ENCODE results near the gene POTEJ.
"Not testable (repeated sequence)": the region's sequence is repeated elsewhere in the genome, so short reads cannot be mapped to it uniquely, and the experiment has no call there.

POTEJ gene

DNA sequence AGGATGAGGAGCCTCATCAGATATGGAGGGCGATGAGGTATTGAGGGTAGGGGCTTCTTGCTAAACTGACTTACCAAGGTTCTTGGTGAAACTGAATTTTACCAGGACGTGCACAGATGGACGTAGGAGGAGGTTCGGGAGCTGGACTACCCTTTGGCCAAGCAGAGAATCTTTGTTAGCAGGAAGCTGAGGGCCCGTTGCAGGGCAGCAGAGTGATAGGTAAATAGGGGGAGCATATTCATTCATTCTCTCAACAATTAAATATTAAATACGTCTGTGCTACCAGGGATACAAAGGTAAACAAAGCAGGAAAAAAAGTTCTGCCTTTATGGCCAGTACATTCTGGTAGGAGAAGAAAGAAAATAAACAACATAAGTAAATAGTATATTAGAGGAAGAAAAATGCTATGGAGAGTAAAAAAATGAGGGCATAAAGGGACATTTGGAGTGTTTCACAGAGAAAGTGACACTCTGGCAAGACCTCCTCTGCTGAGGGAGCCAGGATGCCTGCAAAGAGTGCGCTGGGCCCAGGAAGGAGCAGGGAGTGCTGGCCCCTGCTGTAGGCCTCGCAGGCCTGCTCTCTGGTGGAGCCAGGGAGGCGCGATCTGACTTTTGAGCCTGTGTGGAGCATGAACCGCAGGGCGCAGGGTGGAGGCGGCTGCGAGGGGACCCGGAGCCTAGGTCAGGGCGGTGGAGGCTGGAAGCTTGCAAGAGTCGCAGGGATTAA, 2.8 kb upstream of the POTEJ start:
- not testable (repeated sequence) for DNase-seq

GRCh38 chr2:130609002-130609920, 2.0 kb upstream of the POTEJ start:
- not testable (repeated sequence) for DNase-seq

- not testable (repeated sequence) for DNase-seq
Observed at GRCh38 chr2:130610486-130610885, 754 bp upstream of the POTEJ start.

GRCh38 chr2:130628784-130629475, 17.7 kb downstream of the POTEJ start:
- DNase-seq: not testable (repeated sequence)

DNA sequence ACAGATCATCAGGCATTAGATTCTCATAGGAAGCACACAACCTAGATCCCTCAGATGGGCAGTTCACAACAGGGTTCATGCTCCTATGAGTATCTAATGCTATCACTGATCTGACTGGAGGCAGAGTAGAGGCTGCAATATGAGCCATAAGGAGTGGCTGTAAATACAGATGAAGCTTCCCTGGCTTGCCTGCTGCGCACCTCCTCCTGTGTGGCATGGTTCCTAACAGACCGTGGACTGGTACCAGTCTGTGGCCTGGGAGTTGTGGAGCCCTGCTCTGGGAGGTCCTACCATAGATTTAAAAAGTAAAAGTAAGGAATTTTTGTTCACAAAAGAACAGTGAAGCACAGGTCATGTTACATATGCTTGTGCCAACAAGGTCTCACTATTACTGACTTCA, 27.7 kb downstream of the POTEJ start:
- not testable (repeated sequence) for DNase-seq

- not testable (repeated sequence) for DNase-seq
Observed at GRCh38 chr2:130641688-130642087, 30.4 kb downstream of the POTEJ start.

GRCh38 chr2:130649285-130649684, 38.0 kb downstream of the POTEJ start:
- not testable (repeated sequence) for DNase-seq

DNA sequence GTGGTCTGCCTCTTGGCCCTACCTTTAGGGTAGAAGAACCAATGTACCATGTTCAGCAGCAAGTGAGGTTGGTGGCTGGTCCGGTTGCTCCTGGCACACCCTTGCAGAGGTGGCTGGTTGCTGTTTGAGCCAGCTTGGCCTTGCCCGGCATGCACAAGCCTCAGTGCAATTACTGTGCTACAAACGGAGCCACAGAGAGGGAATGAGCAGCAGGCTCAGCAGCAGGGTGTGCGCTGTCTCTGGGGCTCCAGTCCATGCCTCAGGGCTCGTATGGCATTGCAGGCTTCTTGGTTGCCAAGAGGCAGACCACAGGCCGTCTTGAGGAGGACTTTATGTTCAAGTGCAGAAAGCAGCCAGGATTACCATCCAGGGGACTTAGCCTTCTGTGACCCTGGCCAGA, 53.3 kb downstream of the POTEJ start:
- not testable (repeated sequence) for DNase-seq

DNA sequence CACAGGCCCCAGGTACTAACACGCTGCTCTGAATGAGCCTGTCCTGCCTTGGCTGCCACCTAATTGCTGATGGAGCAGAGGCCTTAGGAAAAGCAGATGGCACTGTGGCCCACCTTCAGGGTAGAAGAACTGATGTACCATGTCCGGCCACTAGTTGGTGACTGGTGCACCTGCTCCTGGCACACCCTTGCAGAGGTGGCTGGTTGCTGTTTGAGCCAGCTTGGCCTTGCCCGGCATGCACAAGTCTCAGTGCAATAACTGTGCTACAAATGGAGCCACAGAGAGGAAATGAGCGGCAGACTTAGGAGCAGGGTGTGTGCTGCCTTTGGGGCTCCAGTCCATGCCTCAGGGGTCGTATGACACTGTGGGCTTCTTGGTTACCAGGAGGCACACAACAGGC, 54.4 kb downstream of the POTEJ start:
- not testable (repeated sequence) for DNase-seq

GRCh38 chr2:130667516-130667915, 56.3 kb downstream of the POTEJ start:
- not testable (repeated sequence) for DNase-seq

- not testable (repeated sequence) for DNase-seq
Observed at GRCh38 chr2:130670026-130670745, 58.9 kb downstream of the POTEJ start.

GRCh38 chr2:130692041-130692770, 81.0 kb downstream of the POTEJ start:
- DNase-seq: not testable (repeated sequence)

DNA sequence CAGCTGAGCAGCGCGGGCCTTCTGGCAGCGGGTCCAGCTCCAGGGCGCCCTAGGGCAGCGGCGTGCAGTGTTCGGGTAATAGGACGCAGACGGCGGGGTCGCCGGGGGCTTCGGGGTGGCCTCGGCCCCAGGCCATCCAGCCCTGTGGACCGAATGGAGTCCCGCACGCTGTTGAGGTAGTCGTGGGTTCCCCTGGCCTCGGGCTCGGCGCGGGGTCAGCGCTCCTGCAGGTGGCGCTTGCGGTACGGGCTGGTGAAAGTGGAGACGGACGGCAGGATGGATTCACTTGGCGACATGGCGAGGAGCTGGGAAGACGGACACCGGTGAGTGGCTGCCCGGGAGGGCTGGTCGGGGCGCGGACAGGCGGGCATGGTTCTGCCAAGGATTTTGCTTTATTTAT, 82.2 kb downstream of the POTEJ start:
- peak; percentile 17 for DNase-seq

DNA sequence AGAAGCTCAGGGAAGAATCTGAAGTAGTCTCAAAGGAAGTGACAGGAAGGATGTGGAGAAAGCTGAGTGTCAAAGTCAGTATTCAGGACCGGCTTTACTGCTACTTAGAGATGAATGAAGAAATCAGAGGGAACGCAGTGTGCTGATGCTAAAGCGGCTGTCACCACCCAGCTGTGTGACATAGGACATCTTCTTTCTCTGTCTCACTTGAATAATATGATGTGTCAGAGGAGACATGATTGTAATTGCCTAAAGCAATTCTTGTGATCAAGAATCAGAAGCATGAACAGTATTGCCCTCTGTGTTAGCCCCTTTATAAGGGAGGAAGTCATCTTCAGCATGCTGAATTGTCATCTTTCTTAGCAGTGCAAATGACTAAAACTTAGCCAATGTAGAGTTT, 92.0 kb downstream of the POTEJ start:
- not testable (repeated sequence) for DNase-seq

Measured in activated CD4-positive, alpha-beta T cell treated with anti-CD3 and anti-CD28 coated beads, Interleukin-2, Interleukin-6, amounts not matched to agents 100 ng/mL and 50 ng/mL, durations not matched to agents 16 hours and 8 hours (primary cell).